Activated gamma-delta T cell (primary cell): ENCODE data around the gene EYS.
"Not testable (repeated sequence)": the region's sequence is repeated elsewhere in the genome, so short reads cannot be mapped to it uniquely, and the experiment has no call there.

Experiments used
- DNase-seq: peaks from one replicate; lab custom pipeline; 2025; lab: John Stamatoyannopoulos, UW

EYS gene

DNA sequence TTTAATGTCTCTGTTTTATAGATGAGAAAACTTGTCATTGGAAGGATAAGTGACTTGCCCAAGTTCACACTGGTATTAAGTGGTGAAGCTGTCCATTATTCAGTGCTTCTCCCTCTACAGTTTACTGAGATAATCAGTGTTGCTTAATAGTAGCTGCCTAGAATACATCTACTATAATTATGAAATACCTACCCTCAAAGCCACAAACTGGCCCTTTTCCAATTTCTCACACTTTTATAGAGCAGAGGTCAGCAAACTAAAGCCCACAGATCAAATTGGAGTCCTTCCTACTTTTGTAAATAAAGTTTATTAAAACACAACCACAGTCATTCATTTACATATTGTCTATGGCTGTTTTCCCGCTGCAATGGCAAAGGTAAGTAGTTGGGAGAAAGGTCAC, 73.5 kb downstream of the EYS start:
- no peak for DNase-seq

DNA sequence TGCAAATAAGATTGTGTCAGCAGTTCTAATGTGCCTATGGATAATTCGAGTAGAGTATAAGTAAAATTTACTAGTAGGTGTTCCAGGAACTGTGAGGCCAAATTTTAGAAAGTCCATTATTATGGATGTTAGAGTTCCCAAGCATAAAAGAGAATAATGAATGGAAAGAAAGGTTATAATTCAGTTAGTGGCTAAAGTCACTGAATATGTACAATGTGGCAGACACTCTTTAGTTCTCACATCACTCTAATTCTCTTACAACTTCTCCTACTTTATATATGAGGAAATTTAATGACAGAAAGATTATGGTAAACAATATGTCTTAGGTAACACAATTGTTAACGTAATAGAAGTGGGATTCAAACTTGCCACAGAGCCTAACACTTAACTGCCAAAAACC, 75.3 kb downstream of the EYS start:
- DNase-seq = no peak

- DNase-seq = not testable (repeated sequence)
These were observed 79.5 kb downstream of the EYS start for GRCh38 chr6:65627434-65627999.

- no peak for DNase-seq
These were observed 80.0 kb downstream of the EYS start for GRCh38 chr6:65627015-65627414.

- no peak for DNase-seq
These were observed 83.5 kb downstream of the EYS start for GRCh38 chr6:65623566-65623965.

GRCh38 chr6:65610746-65611145, 96.3 kb downstream of the EYS start:
- no peak for DNase-seq

- DNase-seq = no peak
These were observed 111.5 kb downstream of the EYS start for GRCh38 chr6:65595540-65595939.

- no peak for DNase-seq
These were observed 136.7 kb downstream of the EYS start for GRCh38 chr6:65570340-65570739.

- DNase-seq = no peak
These were observed 137.5 kb downstream of the EYS start for GRCh38 chr6:65569505-65569904.

DNA sequence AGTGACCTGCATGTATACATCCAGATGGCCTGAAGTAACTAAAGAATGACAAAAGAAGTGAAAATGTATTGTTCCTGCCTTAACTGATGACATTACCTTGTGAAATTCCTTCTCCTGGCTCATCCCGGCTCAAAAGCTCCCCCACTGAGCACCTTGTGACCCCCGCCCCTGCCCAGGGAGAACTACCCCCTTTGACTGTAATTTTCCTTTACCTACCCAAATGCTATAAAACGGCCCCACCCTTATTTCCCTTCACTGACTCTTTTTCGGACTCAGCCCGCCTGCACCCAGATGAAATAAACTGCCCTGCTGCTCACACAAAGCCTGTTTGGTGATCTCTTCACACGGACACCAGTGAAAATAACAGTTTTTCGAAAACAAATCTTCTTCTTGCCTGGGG, 138.0 kb downstream of the EYS start:
- DNase-seq = not testable (repeated sequence)

GRCh38 chr6:65566117-65566516, 140.9 kb downstream of the EYS start:
- no peak for DNase-seq

DNA sequence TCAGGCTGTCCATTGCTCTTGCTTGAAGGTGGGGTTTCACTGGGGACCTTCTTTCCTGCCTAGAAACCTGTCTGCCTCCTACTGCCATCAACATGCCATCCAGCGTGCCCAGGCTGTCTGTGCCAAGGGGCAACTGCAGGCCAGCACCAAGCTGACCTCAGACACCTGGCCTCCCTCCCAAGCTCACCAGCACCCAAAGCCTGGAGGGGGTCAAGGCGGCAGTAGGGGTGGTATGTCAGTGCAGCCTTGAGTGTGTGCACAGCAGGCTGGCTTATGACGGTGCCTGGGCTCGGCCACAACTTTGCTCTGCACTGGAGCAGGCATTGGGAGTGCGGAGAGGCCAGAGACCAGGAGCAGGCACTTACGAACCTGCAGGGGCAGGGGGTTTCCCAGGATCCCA, 149.0 kb downstream of the EYS start:
- no peak for DNase-seq

- DNase-seq = no peak
These were observed 149.8 kb downstream of the EYS start for GRCh38 chr6:65557224-65557623.

DNA sequence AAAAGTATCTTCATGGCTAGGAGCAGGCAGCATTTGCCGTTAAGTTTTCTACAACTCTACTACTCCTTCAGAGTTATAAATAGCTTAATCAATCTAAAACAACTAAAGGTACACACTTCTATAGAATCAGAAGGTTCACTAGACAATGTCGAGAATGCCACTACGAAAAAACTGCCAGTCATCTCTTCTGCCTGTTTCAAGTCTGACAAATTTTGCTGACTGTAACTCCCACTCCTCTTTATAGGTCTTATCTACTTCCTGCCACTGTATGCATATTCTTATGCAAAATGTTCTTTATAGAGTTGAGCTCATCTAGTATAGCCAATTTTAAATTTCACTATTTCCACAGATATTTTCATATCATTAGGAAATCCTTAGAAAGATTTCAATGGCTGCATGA, 160.1 kb downstream of the EYS start:
- DNase-seq = no peak

- no peak for DNase-seq
These were observed 161.1 kb downstream of the EYS start for GRCh38 chr6:65545920-65546319.

DNA sequence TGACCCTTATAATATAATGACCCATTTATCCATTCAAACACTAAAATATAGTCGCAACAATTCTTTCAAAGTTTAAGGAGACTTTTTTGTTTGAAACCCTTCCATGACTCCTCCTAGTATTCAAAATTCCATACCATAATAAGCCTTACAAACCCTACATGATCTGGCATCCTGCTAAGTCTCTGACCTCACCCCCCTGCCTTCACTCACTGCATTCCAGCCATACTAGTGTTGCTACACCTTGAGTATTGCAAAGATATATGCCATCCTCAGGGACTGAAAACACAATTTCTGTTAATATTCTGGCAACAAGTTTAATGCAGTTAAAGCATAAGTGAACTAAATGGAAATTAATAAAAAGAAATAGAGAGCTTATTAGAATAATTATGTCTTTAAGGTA, 168.4 kb downstream of the EYS start:
- no peak for DNase-seq

GRCh38 chr6:65537600-65537999, 169.4 kb downstream of the EYS start:
- no peak for DNase-seq

DNA sequence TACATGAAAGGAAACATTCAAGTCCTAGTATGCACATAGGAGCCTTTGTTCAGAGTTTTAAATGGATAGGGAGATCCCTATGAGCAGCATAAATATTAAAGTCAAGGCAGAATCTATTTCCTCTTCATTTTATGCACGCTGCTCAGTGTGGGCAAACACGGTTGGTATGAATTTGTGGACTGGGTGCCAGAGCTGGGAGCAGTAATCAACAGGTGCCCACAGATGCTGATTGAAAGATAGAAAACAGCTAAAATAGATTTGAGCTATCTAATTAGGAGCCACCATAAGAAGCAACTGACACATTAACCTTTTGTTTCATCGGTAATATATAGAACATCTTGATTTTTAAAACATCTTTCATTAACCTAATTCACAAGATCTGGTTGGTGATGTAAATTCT, 175.5 kb downstream of the EYS start:
- DNase-seq = no peak

- no peak for DNase-seq
These were observed 182.8 kb downstream of the EYS start for GRCh38 chr6:65524232-65524631.

DNA sequence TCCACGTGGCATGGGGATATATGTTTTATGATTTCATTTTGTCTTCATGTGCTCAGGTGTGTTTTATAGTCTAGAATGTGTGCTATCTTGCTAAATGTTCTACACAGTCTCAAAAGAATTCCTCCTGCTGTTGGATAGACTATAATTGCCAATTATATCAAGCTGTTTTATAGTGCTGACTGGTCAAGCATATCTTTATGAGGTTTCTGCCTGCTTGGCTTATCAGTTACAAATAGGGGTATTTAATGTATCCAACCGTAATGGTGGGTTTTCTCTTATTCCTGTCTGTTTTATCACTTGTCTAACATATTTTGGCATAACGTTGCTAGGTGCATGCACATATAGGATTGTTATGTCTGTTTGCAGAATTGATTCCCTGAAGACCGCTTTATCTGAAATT, 201.3 kb downstream of the EYS start:
- DNase-seq = no peak

GRCh38 chr6:65501045-65501444, 206.0 kb downstream of the EYS start:
- DNase-seq = no peak

DNA sequence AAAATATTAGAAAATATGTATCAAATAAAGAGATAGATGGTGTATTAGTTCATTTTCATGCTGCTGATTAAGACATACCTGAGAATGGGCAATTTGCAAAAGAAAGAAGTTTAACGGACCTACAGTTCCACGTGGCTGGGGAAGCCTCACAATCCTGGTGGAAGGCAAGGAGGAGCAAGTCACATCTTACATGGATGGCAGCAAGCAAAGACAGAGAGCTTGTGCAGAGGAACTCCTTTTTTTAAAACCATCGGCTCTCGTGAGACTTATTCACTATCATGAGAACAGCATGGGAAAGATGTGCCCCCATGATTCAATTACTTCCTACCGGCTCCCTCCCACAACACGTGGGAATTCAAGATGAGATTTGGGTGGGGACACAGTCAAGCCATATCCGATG, 223.4 kb downstream of the EYS start:
- not testable (repeated sequence) for DNase-seq

- no peak for DNase-seq
These were observed 237.4 kb downstream of the EYS start for GRCh38 chr6:65469650-65470049.

GRCh38 chr6:65468307-65468706, 238.7 kb downstream of the EYS start:
- no peak for DNase-seq

DNA sequence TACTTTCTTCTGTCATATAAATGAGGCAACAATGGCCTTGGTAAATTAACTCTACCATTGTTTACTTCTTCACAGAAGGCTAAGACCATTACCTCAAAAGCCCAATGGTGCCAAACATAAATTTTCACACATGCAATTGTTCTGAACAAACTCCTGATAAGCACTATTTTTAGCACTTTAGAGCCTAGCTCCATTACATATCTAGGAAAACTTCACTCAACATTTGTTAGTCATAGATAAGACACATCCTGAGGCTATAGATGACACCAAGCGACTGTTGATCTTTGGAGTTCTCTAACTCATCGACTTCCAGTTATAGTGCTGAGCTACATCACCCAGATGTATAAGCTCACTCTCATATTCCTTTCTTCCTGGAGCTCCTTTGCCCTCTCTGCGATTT, 245.9 kb downstream of the EYS start:
- DNase-seq = no peak
